Psoas muscle (tissue), 8 donors: ENCODE results near the gene CTNNA1. TPM values are rescaled to one million over a fixed set of nuclear protein-coding genes. Genes with fewer than 3 reads are reported as not detected.

ENCODE experiments used
- ATAC-seq, 4 donors: fragments of 200-7000 bp; cut with Tn5 transposase; one replicate each; pipeline ENCODE4 v1.9.1; 2020; ENCODE audit warnings: moderate library complexity in 3 of 4, mild to moderate bottlenecking in 2 of 4
- DNase-seq, 2 donors: peaks; one replicate each; pipeline ENCODE4 v3.0.0-alpha.2; 2020
- H3K27ac ChIP-seq: fragments of 200-600 bp; one replicate; pipeline ENCODE4 v1.8.0; 2022
- H3K27me3 ChIP-seq, 3 donors: fragments of 200-600 bp in 1 of 3; one replicate each; pipeline versions ENCODE4 v1.6.1 to v1.8.0; 2013 to 2022; ENCODE audit warnings: low read length in 2 of 3, mild to moderate bottlenecking in 2 of 3, moderate library complexity in 1 of 3; ENCODE audit not compliant: insufficient read depth in 3 of 3
- H3K36me3 ChIP-seq, 2 donors: fragments of 200-600 bp in 1 of 2; one replicate each; pipeline versions ENCODE4 v1.6.1 to v1.8.0; 2013 to 2022; ENCODE audit warnings: low read depth in 1 of 2, mild to moderate bottlenecking in 1 of 2, moderate library complexity in 1 of 2; ENCODE audit not compliant: insufficient read depth in 1 of 2
- H3K4me1 ChIP-seq: fragments of 200-600 bp; one replicate; pipeline ENCODE4 v1.8.0; 2022
- H3K4me3 ChIP-seq: fragments of 200-600 bp; one replicate; pipeline ENCODE4 v1.8.0; 2022; ENCODE audit warnings: mild to moderate bottlenecking
- H3K9me3 ChIP-seq: fragments of 200-600 bp; one replicate; pipeline ENCODE4 v1.8.0; 2022
- CTCF ChIP-seq: fragments of 200-600 bp; IDR thresholded peaks from one replicate; pipeline ENCODE4 v1.8.0; 2022; ENCODE audit warnings: antibody characterized with exemption
- WGBS, 3 donors: extraction: QIAGEN DNeasy Blood & Tissue Kit; methylation state at CpG; one replicate each; pipeline versions ENCODE4 v1.1.6 to v1.1.7; 2013; 5-methylcytosine and 5-hydroxymethylcytosine counted together
- intact Hi-C, 2 donors: fragments of 100-400 bp; cut with DNase I; formaldehyde crosslinking; loops; one replicate each; pipeline versions ENCODE4 v1.11.0 to v1.14.2; 2022
- polyA plus RNA-seq, 3 donors: library from polyadenylated mRNA; stranded (reverse); fragments of 200-250 nt; gene quantifications; one replicate each; pipeline ENCODE4 v1.2.3, GENCODE V29; 2013
- total RNA-seq, 4 donors: library from RNA; stranded (reverse); fragmentation: NEBNext Ultra II Directional in 2 of 4; extraction: Animal tissue kit (Norgen Biotek cat#: 25700) in 2 of 4; gene quantifications; one replicate each; pipeline versions ENCODE4 v1.2.1 to v1.2.4, GENCODE V29; 2021 to 2023
- donor health status: healthy with polysubstance abuse.
- donor health status: DM: no; HTN: no; CAD: no; lungs with moderate emphysema.
- donor health status: Bipolar disorder and iron deficiency.
- donor health status: healthy.
- donor health status: DM: yes; HTN: yes; CAD: no.
- donor health status: DM: no; HTN: no; CAD: no.
- donor health status: DM: no; HTN: no; CAD: no.
- donor health status: DM: yes; HTN: yes; CAD: no.

CTNNA1 gene
- total and polyA plus RNA-seq, 7 donors = 58.8 to 162 (median 99.3) TPM

- peaks cover 6 to 50% of the 10 kb centered on the region in 2 donors for H3K36me3 ChIP-seq
- H3K9me3 ChIP-seq = no peaks in the 10 kb centered on the region
- DNase-seq = no peak
- H3K4me3 ChIP-seq = no peak overlapping the region
- no peak for ATAC-seq
- no peaks in the 10 kb centered on the region for H3K27me3 ChIP-seq
- intact Hi-C loops = no loop called here
- no peak for TF ChIP-seq CTCF
- no peaks in the 10 kb centered on the region for H3K4me1 ChIP-seq
- H3K27ac ChIP-seq = no peak overlapping the region
These were observed 137.4 kb downstream of the CTNNA1 start for GRCh38 chr5:138890644-138891043.

- Histone ChIP-seq H3K9me3 (no peaks in the 10 kb centered on the region), H3K27me3 (no peaks in the 10 kb centered on the region), H3K27ac (no peak overlapping the region), H3K4me1 (no peaks in the 10 kb centered on the region), H3K36me3 (peaks cover 2 to 17% of the 10 kb centered on the region in 2 donors), H3K4me3 (no peak overlapping the region)
- intact Hi-C loops = no loop called here
- no peak for DNase-seq
- no peak for ATAC-seq
- WGBS, 3 donors = 89 to 95% (median 94%) methylated on average over 1 of the region's 1 CpG
- no peak for TF ChIP-seq CTCF
These were observed 142.7 kb downstream of the CTNNA1 start for GRCh38 chr5:138895918-138896317.

GRCh38 chr5:138898299-138898698 is 145.1 kb downstream of the CTNNA1 start:
- Histone ChIP-seq H3K4me3 (no peak overlapping the region), H3K27ac (no peak overlapping the region), H3K4me1 (peaks cover 6% of the 10 kb centered on the region), H3K36me3 (peaks cover 2 to 19% of the 10 kb centered on the region in 2 donors), H3K27me3 (no peaks in the 10 kb centered on the region), H3K9me3 (no peaks in the 10 kb centered on the region)
- DNase-seq (no peak), ATAC-seq (no peak)
- WGBS, 3 donors = 88 to 100% (median 100%) methylated on average over 1 of the region's 1 CpG
- intact Hi-C loops = no loop called here
- no peak for TF ChIP-seq CTCF

- TF ChIP-seq CTCF = no peak
- H3K4me1 ChIP-seq = peaks cover 10% of the 10 kb centered on the region
- no peak overlapping the region for H3K4me3 ChIP-seq
- H3K27me3 ChIP-seq = no peaks in the 10 kb centered on the region
- DNase-seq = no peak
- no peak overlapping the region for H3K27ac ChIP-seq
- WGBS, 3 donors = 92 to 98% (median 97%) methylated on average over 2 of the region's 2 CpGs
- intact Hi-C loops = no loop called here
- no peaks in the 10 kb centered on the region for H3K9me3 ChIP-seq
- no peak for ATAC-seq
- H3K36me3 ChIP-seq = peaks cover 2 to 19% of the 10 kb centered on the region in 2 donors
These were observed 145.5 kb downstream of the CTNNA1 start for GRCh38 chr5:138898742-138899141.

- no peak for TF ChIP-seq CTCF
- WGBS, 3 donors = 67 to 77% (median 77%) methylated on average over 6 of the region's 6 CpGs
- H3K36me3 ChIP-seq = peaks cover 2 to 35% of the 10 kb centered on the region in 2 donors
- H3K4me3 ChIP-seq = no peak overlapping the region
- no peak overlapping the region for H3K27ac ChIP-seq
- no peaks in the 10 kb centered on the region for H3K27me3 ChIP-seq
- no peaks in the 10 kb centered on the region for H3K9me3 ChIP-seq
- intact Hi-C loops = no loop called here
- no peak for ATAC-seq
- H3K4me1 ChIP-seq = peaks cover 13% of the 10 kb centered on the region
- no peak for DNase-seq
These were observed 147.2 kb downstream of the CTNNA1 start for GRCh38 chr5:138900281-138900965.
